AG08396 (cell line): ENCODE results near the gene EXOSC7.

Source experiments
- DNase-seq: peaks from one replicate; pipeline ENCODE4 v3.0.0; 2012; ENCODE audit warnings: low spot score, mixed read lengths

Gene EXOSC7

DNA sequence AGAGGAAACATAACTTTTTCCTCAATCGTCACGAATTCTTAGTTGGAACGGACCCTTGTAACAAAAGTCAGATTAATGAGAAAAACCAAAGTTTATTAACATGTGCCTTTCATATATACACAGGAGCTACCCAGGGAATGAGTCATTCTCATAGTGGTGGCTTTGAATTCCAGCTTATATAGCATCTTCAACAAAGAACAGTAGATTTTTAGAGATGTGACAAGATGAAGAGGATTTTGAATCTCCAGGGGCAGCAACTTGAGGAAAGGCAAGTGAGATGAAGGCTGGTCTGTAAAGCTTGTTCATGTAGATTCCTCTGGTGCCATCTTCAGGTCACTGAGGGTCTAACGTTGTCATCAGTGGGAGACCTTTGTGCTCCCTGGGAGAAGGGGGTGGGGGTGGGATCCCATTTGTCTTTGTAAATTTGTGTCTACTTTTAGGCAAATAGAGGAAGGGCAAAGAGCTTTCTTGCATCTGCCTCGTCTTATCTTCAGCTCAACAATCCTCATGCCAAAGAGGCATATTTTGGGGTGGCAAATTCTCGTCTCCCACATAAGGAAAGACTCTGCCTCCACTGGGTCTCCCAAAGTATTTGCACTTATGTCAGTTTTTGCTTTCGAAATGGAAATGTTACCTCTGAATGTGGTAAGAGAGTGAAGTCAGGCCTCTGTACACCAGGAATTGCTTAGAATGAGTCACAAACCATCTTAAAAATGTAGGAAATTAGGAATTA lies 79.5 kb downstream of the EXOSC7 start:
- no peak for DNase-seq

DNA sequence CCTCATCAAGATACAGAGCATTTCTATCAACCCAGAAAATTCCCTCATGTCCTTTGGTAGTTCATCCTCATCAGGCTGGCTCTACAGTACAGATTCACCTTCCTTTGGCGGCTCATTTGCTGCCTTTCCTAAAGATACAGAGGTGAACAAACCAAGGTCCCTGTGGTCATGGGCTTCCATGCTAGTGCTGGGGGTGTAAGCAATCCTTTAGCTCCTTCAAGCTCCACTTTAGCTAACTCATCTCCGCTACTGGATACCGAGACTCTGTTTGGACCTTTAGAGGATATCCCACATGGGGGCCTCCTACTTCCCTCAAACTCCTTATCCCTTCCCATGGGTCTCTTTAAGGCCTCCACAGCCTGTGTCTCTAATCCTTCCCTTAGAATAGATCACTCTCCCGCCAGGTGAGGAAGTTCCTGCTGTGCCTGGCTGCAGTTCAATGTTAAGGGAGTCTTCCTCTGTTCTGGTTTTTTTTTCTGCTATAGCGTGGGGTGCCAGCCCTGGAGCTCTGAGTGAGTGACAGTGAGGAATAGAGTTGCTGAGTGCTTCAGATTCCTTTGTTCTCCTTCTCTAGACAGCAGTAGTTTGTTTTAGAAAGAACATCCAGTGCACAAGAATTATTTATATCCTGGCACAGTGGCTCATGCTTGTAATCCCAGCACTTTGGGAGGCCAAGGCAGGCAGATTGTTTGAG lies 80.7 kb downstream of the EXOSC7 start:
- DNase-seq: no peak

DNA sequence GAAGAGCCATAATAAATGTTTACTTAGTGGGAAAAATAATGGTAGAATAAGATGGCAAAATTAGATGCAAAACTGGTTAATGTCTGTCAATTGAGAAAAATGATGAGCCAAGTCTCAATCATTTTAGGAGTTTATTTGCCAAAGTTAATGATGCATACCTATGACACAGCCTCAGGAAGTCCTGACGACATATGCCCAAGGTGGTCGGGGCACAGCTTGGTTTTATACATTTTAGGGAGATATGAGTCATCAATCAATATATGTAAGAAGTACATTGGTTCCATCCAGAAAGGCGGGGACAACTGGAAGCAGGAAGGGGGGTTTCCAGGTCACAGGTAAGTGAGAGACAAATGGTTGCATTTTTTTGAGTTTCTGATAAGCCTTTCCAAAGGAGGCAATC lies 81.5 kb downstream of the EXOSC7 start:
- DNase-seq: no peak

DNA sequence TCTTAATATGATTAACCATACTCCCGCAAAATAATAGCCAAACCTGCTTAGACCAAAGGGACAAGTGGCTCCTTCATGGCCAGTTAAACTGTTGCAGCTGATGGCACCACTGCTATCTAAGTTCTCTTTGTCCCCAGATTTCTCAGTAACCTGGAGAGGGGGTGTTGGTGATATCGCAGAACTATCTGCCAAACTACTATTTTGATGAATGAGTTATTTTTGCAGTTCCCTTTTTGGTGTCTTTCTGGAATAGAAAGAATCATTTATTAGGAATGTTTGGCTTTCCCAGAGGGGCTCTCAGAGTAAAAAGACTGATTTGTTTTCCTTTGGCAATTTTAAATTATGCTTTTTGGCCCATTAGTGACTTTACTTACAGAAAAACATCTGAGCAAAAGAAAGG lies 83.1 kb downstream of the EXOSC7 start:
- no peak for DNase-seq

DNA sequence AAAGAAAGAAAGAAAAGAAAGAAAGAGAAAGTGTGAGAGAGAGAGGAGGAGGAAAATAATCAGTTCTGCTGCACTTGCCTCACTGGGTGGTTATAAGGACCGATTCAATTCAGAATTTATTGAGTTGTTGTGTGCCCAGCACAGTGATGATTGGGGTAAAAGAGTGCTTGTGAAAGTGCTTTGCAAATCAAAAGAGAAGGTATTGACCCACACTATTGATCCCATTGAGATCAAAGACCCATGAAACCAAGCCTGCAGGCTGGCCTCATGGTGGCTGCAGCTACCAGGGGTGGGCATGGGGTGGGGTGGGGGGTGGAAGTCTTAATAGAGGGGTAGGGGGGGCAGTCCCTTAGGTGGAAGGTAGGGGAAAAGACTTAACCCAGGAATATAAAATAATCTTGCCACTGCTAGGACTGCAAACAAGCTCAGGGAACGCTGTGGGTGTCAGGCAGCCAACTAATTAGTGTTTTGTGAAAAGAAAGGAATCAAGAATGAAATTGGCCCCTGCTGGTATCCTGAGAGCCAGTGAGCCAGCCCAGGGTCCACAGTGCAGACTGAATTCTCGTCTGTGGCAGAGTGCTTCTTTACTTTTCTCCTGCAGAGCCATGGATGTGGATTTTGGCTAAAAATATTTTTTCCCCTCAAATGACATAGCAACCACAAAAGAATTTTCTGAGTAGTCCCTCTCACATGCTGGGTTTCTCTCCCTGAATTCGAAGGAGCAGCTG lies 84.3 kb downstream of the EXOSC7 start:
- no peak for DNase-seq
